Measurements from ENCODE around the gene RAB1A. TPM values are rescaled to one million over a fixed set of nuclear protein-coding genes. Genes with fewer than 3 reads are reported as not detected.

The RAB1A gene
- polyA plus RNA-seq, 2 donors, result 100 to 120 TPM

DNA sequence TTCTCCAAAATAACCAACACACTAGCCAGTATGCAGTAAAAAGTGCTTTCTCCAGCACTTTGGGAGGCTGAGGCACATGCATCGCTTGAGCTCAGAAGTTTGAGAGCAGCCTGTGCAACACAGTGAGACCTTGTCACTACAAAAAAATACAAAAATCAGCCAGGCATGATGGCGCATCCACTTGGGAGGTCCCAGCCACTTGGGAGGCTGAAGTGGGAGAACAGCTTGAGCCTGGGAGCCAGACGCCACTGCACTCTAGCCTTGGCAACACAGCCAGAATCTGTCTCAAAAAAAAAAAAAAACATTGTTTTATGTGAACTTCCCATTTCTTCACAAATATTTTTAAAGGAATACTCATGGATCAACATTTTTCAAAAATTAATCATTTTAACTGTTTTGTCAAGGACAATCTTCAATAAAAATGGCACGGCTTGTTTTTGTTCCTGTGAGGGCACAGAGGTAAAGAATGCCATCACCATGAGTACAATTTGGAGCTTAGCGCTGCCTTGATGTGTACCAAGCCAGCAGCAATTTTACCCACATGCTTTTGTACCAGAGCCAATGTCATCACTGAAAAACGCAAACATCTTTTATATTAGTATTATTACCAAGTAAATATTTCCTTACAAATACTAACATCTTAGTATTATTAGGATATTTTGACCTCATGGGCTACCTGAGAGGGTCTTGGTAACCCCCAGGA lies 26.7 kb downstream of the RAB1A start:
- 80 to 85% methylated on average over 6 of the region's 6 CpGs for WGBS, 2 donors
- Histone ChIP-seq H3K27ac (ENCODE audit: low read depth in 2 of 2, low read length in 1 of 2) (no peak overlapping the region), H3K9me3 (ENCODE audit: control insufficient read depth in 2 of 2, insufficient read depth in 1 of 2, low read depth in 1 of 2, low read length in 1 of 2) (no peaks in the 10 kb centered on the region), H3K27me3 (ENCODE audit: control insufficient read depth in 1 of 2, insufficient read depth in 2 of 2, low read length in 2 of 2) (no peaks in the 10 kb centered on the region), H3K36me3 (ENCODE audit: control insufficient read depth in 2 of 2, insufficient read depth in 2 of 2, low read length in 1 of 2) (peaks cover 2 to 3% of the 10 kb centered on the region in 2 donors), H3K4me3 (ENCODE audit: low read depth in 1 of 2, low read length in 2 of 2) (no peak overlapping the region), H3K4me1 (ENCODE audit: control insufficient read depth in 2 of 2, insufficient read depth in 2 of 2, low read length in 1 of 2) (no peaks in the 10 kb centered on the region)

DNA sequence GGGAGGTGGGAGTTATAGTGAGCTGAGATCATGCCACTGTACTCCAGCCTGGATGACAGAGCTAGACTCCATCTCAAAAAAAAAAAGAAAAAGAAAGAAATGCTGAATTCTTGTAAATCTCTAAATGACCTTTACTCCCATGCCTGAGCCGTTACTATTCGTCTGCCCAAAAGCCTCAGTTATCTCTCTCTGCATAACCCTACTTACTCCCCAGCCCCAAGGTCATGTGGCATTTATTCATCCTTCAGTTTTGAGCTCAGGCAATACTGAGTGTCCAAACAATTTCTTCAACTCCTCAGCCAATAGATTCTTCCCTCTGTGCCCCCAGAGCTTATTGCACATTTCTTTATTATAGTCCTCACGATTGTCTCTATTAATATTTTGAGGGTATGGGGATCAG lies 28.8 kb downstream of the RAB1A start:
- Histone ChIP-seq H3K4me3 (ENCODE audit: low read depth in 1 of 2, low read length in 2 of 2) (no peak overlapping the region), H3K36me3 (ENCODE audit: control insufficient read depth in 2 of 2, insufficient read depth in 2 of 2, low read length in 1 of 2) (peaks cover 2 to 3% of the 10 kb centered on the region in 2 donors), H3K4me1 (ENCODE audit: control insufficient read depth in 2 of 2, insufficient read depth in 2 of 2, low read length in 1 of 2) (no peaks in the 10 kb centered on the region), H3K27ac (ENCODE audit: low read depth in 2 of 2, low read length in 1 of 2) (no peak overlapping the region), H3K27me3 (ENCODE audit: control insufficient read depth in 1 of 2, insufficient read depth in 2 of 2, low read length in 2 of 2) (no peaks in the 10 kb centered on the region), H3K9me3 (ENCODE audit: control insufficient read depth in 2 of 2, insufficient read depth in 1 of 2, low read depth in 1 of 2, low read length in 1 of 2) (no peaks in the 10 kb centered on the region)
- WGBS, 2 donors, result 59 to 84% methylated on average over 3 of the region's 3 CpGs

DNA sequence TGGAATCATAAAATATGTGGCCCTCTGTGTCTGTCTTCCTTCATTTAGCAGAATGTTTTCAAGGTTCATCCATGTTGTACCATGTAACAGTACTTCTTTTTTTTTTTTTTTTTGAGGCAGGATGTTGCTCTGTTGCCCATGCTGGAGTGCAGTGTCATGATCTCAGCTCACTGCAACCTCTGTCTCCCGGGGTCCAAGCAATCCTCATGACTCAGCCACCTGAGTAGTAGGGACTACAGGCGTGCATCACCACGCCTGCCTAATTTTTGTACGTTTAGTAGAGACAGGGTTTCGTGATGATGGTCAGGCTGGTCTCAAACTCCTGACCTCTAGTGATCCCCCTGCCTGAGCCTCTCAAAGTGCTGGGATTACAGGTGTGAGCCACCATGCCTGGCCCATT lies 31.2 kb downstream of the RAB1A start:
- no peak overlapping the region for H3K27ac ChIP-seq (ENCODE audit: low read depth in 2 of 2, low read length in 1 of 2)
- WGBS, 2 donors, result 87 to 88% methylated on average over 5 of the region's 5 CpGs
- no peaks in the 10 kb centered on the region for H3K4me1 ChIP-seq (ENCODE audit: control insufficient read depth in 2 of 2, insufficient read depth in 2 of 2, low read length in 1 of 2)
- H3K27me3 ChIP-seq (ENCODE audit: control insufficient read depth in 1 of 2, insufficient read depth in 2 of 2, low read length in 2 of 2), result no peaks in the 10 kb centered on the region
- no peak overlapping the region for H3K4me3 ChIP-seq (ENCODE audit: low read depth in 1 of 2, low read length in 2 of 2)
- H3K36me3 ChIP-seq (ENCODE audit: control insufficient read depth in 2 of 2, insufficient read depth in 2 of 2, low read length in 1 of 2), result peaks cover 2 to 9% of the 10 kb centered on the region in 2 donors
- H3K9me3 ChIP-seq (ENCODE audit: control insufficient read depth in 2 of 2, insufficient read depth in 1 of 2, low read depth in 1 of 2, low read length in 1 of 2), result no peaks in the 10 kb centered on the region

DNA sequence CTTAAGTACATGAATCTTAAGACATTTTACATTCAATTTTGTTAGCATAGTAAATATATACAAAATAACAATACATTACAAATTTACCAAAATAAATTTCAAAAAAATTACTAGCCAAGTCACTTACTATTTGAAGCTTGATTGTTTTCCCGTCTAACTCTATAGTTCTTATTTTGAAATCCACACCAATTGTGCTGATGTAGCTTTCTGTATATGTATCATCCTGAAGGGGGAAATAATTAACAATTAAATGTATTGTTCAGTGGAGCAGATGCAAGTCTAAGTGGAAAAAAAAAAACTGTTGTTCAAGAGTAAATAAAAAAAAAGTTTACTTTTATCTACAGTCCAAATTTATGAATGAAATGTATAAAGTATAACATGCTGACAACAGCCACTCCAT lies 32.1 kb downstream of the RAB1A start:
- Histone ChIP-seq H3K4me1 (ENCODE audit: control insufficient read depth in 2 of 2, insufficient read depth in 2 of 2, low read length in 1 of 2) (no peaks in the 10 kb centered on the region), H3K9me3 (ENCODE audit: control insufficient read depth in 2 of 2, insufficient read depth in 1 of 2, low read depth in 1 of 2, low read length in 1 of 2) (no peaks in the 10 kb centered on the region), H3K36me3 (ENCODE audit: control insufficient read depth in 2 of 2, insufficient read depth in 2 of 2, low read length in 1 of 2) (peaks cover 2 to 9% of the 10 kb centered on the region in 2 donors), H3K27me3 (ENCODE audit: control insufficient read depth in 1 of 2, insufficient read depth in 2 of 2, low read length in 2 of 2) (no peaks in the 10 kb centered on the region), H3K27ac (ENCODE audit: low read depth in 2 of 2, low read length in 1 of 2) (no peak overlapping the region), H3K4me3 (ENCODE audit: low read depth in 1 of 2, low read length in 2 of 2) (no peak overlapping the region)
- WGBS, 2 donors, result 56 to 69% methylated on average over 1 of the region's 1 CpG

DNA sequence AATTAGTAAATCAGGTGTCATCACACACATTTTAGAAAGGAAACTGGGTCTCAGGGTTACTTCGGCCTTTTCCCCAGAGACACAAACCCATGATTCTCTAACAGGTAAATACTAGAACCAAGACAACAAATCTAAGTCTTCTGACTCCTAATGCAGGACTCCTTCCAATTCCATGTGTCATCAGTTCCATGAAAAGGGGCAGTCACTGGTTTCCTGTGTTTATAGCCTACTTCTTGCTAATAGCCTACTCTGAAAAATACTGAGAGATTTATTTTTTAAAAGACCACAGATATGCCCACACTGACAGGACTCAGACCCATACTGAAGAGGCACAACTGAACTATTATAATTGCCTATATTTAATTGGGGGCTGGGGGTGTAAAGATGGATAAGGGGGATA lies 33.0 kb downstream of the RAB1A start:
- no peaks in the 10 kb centered on the region for H3K9me3 ChIP-seq (ENCODE audit: control insufficient read depth in 2 of 2, insufficient read depth in 1 of 2, low read depth in 1 of 2, low read length in 1 of 2)
- H3K36me3 ChIP-seq (ENCODE audit: control insufficient read depth in 2 of 2, insufficient read depth in 2 of 2, low read length in 1 of 2), result peaks cover 2 to 14% of the 10 kb centered on the region in 2 donors
- no peak overlapping the region for H3K27ac ChIP-seq (ENCODE audit: low read depth in 2 of 2, low read length in 1 of 2)
- no peaks in the 10 kb centered on the region for H3K27me3 ChIP-seq (ENCODE audit: control insufficient read depth in 1 of 2, insufficient read depth in 2 of 2, low read length in 2 of 2)
- WGBS, 2 donors, result 81 to 90% methylated on average over 1 of the region's 1 CpG
- H3K4me3 ChIP-seq (ENCODE audit: low read depth in 1 of 2, low read length in 2 of 2), result no peak overlapping the region
- H3K4me1 ChIP-seq (ENCODE audit: control insufficient read depth in 2 of 2, insufficient read depth in 2 of 2, low read length in 1 of 2), result no peaks in the 10 kb centered on the region

DNA sequence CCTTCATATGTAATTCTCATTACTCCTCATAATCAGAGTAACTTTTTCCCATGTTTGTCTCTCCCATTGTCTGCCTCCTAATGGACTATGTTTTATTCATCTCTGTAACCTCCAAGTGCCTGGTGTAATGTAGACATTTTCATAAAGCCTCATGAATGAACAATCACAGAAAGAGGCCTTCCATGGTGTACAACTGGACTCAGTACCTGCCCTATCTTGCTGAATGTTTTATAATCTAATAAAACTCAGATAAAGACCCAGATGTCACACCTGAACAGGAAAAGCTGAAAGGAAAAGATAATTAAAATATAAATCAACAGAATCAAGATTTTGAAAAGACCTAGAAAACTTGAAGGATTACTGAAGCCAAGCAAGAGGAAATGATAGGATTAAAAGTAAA lies 36.7 kb downstream of the RAB1A start:
- no peaks in the 10 kb centered on the region for H3K9me3 ChIP-seq (ENCODE audit: control insufficient read depth in 2 of 2, insufficient read depth in 1 of 2, low read depth in 1 of 2, low read length in 1 of 2)
- peaks cover 0 to 15% of the 10 kb centered on the region in 2 donors for H3K36me3 ChIP-seq (ENCODE audit: control insufficient read depth in 2 of 2, insufficient read depth in 2 of 2, low read length in 1 of 2)
- no peaks in the 10 kb centered on the region for H3K4me1 ChIP-seq (ENCODE audit: control insufficient read depth in 2 of 2, insufficient read depth in 2 of 2, low read length in 1 of 2)
- no peak overlapping the region for H3K4me3 ChIP-seq (ENCODE audit: low read depth in 1 of 2, low read length in 2 of 2)
- H3K27me3 ChIP-seq (ENCODE audit: control insufficient read depth in 1 of 2, insufficient read depth in 2 of 2, low read length in 2 of 2), result no peaks in the 10 kb centered on the region
- H3K27ac ChIP-seq (ENCODE audit: low read depth in 2 of 2, low read length in 1 of 2), result no peak overlapping the region

DNA sequence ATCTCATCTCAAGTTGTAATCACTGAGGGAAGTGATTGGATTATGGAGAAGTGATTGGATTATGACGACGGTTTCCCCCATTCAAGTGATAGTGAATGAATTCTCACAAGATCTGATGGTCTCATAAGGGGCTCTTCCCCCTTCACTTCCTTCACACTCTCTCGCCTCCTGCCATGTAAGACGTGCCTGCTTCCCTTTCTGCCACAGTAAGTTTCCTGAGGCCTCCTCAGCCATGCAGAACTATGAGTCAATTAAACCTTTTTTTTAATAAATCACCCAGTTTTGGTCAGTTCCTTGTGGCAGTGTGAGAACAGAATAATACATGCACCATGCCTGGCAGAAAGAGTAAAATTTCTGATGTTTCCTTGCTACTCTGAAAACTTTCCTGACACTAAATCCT lies 37.1 kb downstream of the RAB1A start:
- Histone ChIP-seq H3K4me3 (ENCODE audit: low read depth in 1 of 2, low read length in 2 of 2) (no peak overlapping the region), H3K36me3 (ENCODE audit: control insufficient read depth in 2 of 2, insufficient read depth in 2 of 2, low read length in 1 of 2) (peaks cover 0 to 15% of the 10 kb centered on the region in 2 donors), H3K27ac (ENCODE audit: low read depth in 2 of 2, low read length in 1 of 2) (no peak overlapping the region), H3K27me3 (ENCODE audit: control insufficient read depth in 1 of 2, insufficient read depth in 2 of 2, low read length in 2 of 2) (no peaks in the 10 kb centered on the region), H3K4me1 (ENCODE audit: control insufficient read depth in 2 of 2, insufficient read depth in 2 of 2, low read length in 1 of 2) (no peaks in the 10 kb centered on the region), H3K9me3 (ENCODE audit: control insufficient read depth in 2 of 2, insufficient read depth in 1 of 2, low read depth in 1 of 2, low read length in 1 of 2) (no peaks in the 10 kb centered on the region)
- 90 to 96% methylated on average over 4 of the region's 4 CpGs for WGBS, 2 donors

DNA sequence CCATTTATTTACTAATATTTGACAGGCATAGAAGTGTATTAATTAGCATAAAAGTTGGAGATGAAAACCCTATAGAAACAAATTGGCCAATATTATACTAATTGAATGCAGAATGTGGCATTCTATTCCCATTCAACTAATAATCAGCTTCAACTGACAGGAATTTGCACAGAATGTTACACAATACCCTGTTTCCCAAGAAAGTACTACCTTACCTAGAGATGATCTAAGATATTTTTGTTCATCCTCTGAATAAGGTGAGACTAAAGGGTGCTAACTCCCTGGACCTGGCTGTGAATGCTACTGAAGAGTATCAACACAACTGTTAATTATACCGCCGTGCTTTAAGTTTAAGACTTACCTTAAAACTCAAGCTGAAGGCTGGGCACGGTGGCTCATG lies 44.8 kb downstream of the RAB1A start:
- Histone ChIP-seq H3K9me3 (ENCODE audit: control insufficient read depth in 2 of 2, insufficient read depth in 1 of 2, low read depth in 1 of 2, low read length in 1 of 2) (no peaks in the 10 kb centered on the region), H3K4me3 (ENCODE audit: low read depth in 1 of 2, low read length in 2 of 2) (no peak overlapping the region), H3K36me3 (ENCODE audit: control insufficient read depth in 2 of 2, insufficient read depth in 2 of 2, low read length in 1 of 2) (peaks cover 9 to 18% of the 10 kb centered on the region in 2 donors), H3K27me3 (ENCODE audit: control insufficient read depth in 1 of 2, insufficient read depth in 2 of 2, low read length in 2 of 2) (no peaks in the 10 kb centered on the region), H3K4me1 (ENCODE audit: control insufficient read depth in 2 of 2, insufficient read depth in 2 of 2, low read length in 1 of 2) (no peaks in the 10 kb centered on the region), H3K27ac (ENCODE audit: low read depth in 2 of 2, low read length in 1 of 2) (no peak overlapping the region)
- 97 to 100% methylated on average over 3 of the region's 3 CpGs for WGBS, 2 donors

DNA sequence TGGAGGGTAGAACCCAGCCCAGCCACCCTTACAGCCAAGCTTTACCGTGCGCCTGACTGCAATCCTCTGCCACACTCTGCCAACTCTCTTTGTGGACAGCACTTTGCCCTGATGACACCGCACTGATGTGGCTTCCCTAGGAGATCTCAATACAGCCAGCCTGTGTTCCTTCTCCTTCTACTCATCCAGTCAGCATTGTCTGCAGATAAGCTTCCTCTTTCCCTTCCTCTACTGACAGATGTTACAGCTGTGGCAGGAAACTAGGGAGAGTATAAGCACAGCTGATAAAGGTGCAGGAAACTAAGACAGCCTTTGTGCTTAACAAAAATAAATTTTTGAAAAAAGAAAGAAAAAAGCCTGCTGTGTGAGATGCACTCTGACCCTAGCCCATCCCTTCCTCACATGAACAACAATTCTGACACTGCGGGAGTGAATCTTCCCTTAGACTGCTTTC lies 48.6 kb downstream of the RAB1A start:
- H3K27ac ChIP-seq (ENCODE audit: low read depth in 2 of 2, low read length in 1 of 2), result no peak overlapping the region
- H3K9me3 ChIP-seq (ENCODE audit: control insufficient read depth in 2 of 2, insufficient read depth in 1 of 2, low read depth in 1 of 2, low read length in 1 of 2), result no peaks in the 10 kb centered on the region
- peaks cover under 1% of the 10 kb centered on the region in 2 donors for H3K4me1 ChIP-seq (ENCODE audit: control insufficient read depth in 2 of 2, insufficient read depth in 2 of 2, low read length in 1 of 2)
- H3K4me3 ChIP-seq (ENCODE audit: low read depth in 1 of 2, low read length in 2 of 2), result no peak overlapping the region
- WGBS, 2 donors, result 68 to 75% methylated on average over 4 of the region's 4 CpGs
- peaks cover 16 to 20% of the 10 kb centered on the region in 2 donors for H3K36me3 ChIP-seq (ENCODE audit: control insufficient read depth in 2 of 2, insufficient read depth in 2 of 2, low read length in 1 of 2)
- no peaks in the 10 kb centered on the region for H3K27me3 ChIP-seq (ENCODE audit: control insufficient read depth in 1 of 2, insufficient read depth in 2 of 2, low read length in 2 of 2)

DNA sequence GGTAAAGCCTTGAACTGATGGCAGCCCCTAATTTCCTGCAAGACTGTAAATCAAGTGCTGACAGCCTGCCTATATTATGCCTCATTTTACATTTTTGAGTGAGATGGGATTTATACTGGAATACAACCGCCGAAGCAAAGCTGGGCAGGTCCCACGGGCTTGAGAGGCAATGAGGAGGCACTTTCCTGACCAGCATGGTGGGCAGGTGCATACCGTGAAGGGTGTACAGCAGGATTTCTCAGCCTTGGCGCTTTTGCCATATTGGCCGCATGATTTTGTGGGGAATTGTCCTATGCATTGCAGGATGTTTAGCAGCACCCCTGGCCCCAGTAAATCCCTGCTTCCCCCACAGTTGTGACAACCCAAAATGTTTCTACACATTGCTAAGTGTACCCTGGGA lies 50.9 kb downstream of the RAB1A start:
- peaks cover 16 to 20% of the 10 kb centered on the region in 2 donors for H3K36me3 ChIP-seq (ENCODE audit: control insufficient read depth in 2 of 2, insufficient read depth in 2 of 2, low read length in 1 of 2)
- 97% methylated on average over 6 of the region's 6 CpGs for WGBS, 2 donors
- H3K9me3 ChIP-seq (ENCODE audit: control insufficient read depth in 2 of 2, insufficient read depth in 1 of 2, low read depth in 1 of 2, low read length in 1 of 2), result no peaks in the 10 kb centered on the region

More for the DNA sequence above, 50.9 kb downstream of the RAB1A start:
- Histone ChIP-seq H3K4me3 (ENCODE audit: low read depth in 1 of 2, low read length in 2 of 2) (no peak overlapping the region), H3K27me3 (ENCODE audit: control insufficient read depth in 1 of 2, insufficient read depth in 2 of 2, low read length in 2 of 2) (no peaks in the 10 kb centered on the region), H3K27ac (ENCODE audit: low read depth in 2 of 2, low read length in 1 of 2) (no peak overlapping the region), H3K4me1 (ENCODE audit: control insufficient read depth in 2 of 2, insufficient read depth in 2 of 2, low read length in 1 of 2) (peaks cover 5 to 7% of the 10 kb centered on the region in 2 donors)
